Measurements from ENCODE around the gene CYSLTR2.

The CYSLTR2 gene

DNA sequence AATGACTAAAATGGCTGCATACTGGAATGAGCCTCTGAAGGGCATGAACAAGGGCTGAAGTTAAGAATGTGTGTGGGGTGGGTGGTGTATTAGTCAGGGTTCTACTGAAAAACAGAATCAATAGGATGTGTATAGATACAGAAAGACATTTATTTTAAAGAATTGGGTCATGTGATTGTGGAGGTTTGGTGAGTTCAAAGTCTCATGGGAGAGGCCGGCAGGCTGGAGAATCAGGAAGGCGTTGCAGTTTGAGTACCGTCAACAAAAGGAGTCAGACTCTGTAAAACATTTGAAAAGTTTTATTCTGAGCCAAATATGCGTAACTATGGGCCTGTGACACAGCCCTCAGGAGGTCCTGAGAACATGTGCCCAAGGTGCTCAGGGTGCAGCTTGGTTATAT is 24.5 kb upstream of the CYSLTR2 start:
- Histone ChIP-seq H3K27ac (no peak overlapping the region), H3K4me3 (no peak overlapping the region), H4K20me1 (no peaks in the 10 kb centered on the region), H3K9me3 (peaks cover 30% of the 10 kb centered on the region), H3K36me3 (no peaks in the 10 kb centered on the region), H3K4me1 (peaks cover 12% of the 10 kb centered on the region), H3K27me3 (no peaks in the 10 kb centered on the region), H3K4me2 (peak overlapping the region; percentile 12; the same call in 1 of the 2 replicates), H3K9ac (no peak overlapping the region)
- no peak for TF ChIP-seq Cebpa-rat (IDR thresholded peaks at IDR 0.05)

DNA sequence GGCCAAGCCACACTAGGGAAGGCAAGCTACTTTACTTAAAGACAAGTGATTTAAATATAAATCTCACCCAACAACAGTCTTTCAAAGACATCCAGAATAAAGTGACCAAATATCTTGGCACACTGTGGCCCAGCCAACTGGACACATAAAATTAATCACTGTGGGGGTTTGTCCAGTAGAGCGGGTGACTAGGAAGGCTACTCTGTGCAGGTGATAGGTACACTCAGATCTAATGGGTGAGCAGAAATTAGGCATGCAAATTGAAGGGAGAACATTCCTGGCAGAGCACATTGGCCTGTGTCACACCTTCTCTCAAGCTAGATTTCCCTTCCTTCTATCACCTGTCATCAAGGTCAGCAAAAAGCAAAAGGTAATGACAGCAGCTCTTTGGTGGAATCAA is 23.4 kb upstream of the CYSLTR2 start:
- H3K4me2 ChIP-seq: no peak overlapping the region
- TF ChIP-seq Cebpa-rat (IDR thresholded peaks at IDR 0.05): no peak
- no peak overlapping the region for H3K9ac ChIP-seq
- no peak overlapping the region for H3K27ac ChIP-seq
- no peaks in the 10 kb centered on the region for H3K36me3 ChIP-seq
- peaks cover 40% of the 10 kb centered on the region for H3K9me3 ChIP-seq
- peaks cover 12% of the 10 kb centered on the region for H3K4me1 ChIP-seq
- no peak overlapping the region for H3K4me3 ChIP-seq
- H3K27me3 ChIP-seq: no peaks in the 10 kb centered on the region
- H4K20me1 ChIP-seq: no peaks in the 10 kb centered on the region

DNA sequence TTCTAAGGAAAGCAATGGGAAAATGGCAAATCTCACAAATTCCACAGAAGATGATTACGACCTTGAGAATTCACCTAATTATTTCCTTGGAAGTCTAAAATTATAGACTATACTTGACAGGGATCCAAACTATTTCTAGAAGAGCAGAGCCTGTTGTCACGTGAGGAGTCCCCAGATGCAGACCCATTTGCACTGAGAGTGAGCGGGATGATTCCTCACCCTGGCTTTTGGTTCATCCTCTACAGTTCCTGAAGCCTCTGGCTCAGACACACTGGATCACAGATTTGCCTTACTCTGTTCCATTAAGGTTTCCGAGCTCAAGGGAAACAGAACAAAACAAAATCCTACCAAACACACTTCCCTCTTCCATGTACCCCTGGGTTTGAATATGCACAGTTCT is 23.0 kb upstream of the CYSLTR2 start:
- no peak for TF ChIP-seq Cebpa-rat (IDR thresholded peaks at IDR 0.05)
- peaks cover 40% of the 10 kb centered on the region for H3K9me3 ChIP-seq
- H3K27ac ChIP-seq: no peak overlapping the region
- H4K20me1 ChIP-seq: no peaks in the 10 kb centered on the region
- no peak overlapping the region for H3K4me2 ChIP-seq
- H3K4me1 ChIP-seq: peaks cover 12% of the 10 kb centered on the region
- H3K9ac ChIP-seq: no peak overlapping the region
- no peaks in the 10 kb centered on the region for H3K27me3 ChIP-seq
- no peak overlapping the region for H3K4me3 ChIP-seq
- no peaks in the 10 kb centered on the region for H3K36me3 ChIP-seq

DNA sequence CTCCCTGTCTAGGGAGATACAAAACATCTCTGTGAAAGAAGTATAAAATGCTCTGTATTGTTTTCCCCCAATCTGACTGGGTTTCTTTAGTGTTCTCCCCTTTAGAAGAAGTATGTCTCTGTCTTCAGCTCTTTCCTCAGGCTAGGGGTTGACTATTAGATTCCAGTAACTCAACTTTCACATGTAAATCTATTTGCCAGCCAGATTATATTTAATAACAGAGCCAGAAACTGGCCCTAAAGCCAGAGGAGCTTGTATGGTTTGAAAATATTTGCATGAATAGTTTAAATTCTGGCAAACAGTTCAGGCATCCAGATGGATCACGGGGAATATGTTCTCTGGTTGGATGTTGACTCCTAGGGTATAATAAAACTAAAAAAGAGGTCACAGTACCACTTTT is 22.3 kb upstream of the CYSLTR2 start:
- Histone ChIP-seq H3K27ac (no peak overlapping the region), H4K20me1 (no peaks in the 10 kb centered on the region), H3K9me3 (peaks cover 46% of the 10 kb centered on the region), H3K36me3 (no peaks in the 10 kb centered on the region), H3K4me2 (no peak overlapping the region), H3K9ac (no peak overlapping the region), H3K4me1 (peaks cover 12% of the 10 kb centered on the region), H3K4me3 (no peak overlapping the region), H3K27me3 (no peaks in the 10 kb centered on the region)
- TF ChIP-seq Cebpa-rat (IDR thresholded peaks at IDR 0.05): no peak

DNA sequence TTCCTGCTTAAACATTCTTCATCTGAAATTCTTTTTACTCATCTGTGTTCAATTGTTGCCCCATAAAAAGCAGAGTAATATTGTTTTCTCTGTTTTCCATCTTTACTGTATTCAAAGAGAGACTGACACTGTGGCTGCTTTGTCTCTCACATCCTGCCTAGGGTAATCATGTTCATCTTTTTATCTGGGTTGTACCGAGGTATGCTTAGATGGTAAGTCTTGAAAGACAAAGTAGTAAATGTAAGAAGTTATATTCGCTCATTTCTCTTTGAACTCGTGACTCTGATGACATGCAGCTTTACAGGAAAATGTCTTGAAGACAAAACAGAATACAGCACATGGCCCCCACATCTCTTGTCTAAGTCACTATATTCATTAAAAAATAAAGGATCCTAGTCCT is 20.0 kb upstream of the CYSLTR2 start:
- no peaks in the 10 kb centered on the region for H3K27me3 ChIP-seq
- TF ChIP-seq Cebpa-rat (IDR thresholded peaks at IDR 0.05): no peak
- no peaks in the 10 kb centered on the region for H3K36me3 ChIP-seq
- H3K4me1 ChIP-seq: peaks cover 12% of the 10 kb centered on the region
- H3K27ac ChIP-seq: no peak overlapping the region
- H3K4me3 ChIP-seq: no peak overlapping the region
- no peak overlapping the region for H3K4me2 ChIP-seq
- no peaks in the 10 kb centered on the region for H4K20me1 ChIP-seq
- no peak overlapping the region for H3K9ac ChIP-seq
- H3K9me3 ChIP-seq: peaks cover 56% of the 10 kb centered on the region

DNA sequence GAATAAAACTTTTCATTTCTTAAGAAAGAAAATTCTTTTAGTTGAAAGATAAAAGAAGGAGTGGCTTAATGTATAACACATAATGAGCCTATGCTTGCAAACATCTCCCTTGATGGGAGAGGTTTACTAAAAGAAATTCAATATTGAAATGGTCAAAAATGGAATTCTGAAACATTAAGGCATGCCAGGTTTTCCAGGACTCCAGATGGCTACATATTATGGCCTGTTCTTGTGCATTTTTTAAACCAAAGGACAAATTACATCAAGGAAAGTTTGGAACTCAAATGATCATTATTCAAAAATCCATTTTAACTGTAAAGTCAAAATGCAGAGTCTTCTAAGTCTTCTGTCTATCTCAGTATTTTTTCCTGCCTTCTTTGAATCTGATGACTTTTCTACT is 19.1 kb upstream of the CYSLTR2 start:
- no peak overlapping the region for H3K27ac ChIP-seq

DNA sequence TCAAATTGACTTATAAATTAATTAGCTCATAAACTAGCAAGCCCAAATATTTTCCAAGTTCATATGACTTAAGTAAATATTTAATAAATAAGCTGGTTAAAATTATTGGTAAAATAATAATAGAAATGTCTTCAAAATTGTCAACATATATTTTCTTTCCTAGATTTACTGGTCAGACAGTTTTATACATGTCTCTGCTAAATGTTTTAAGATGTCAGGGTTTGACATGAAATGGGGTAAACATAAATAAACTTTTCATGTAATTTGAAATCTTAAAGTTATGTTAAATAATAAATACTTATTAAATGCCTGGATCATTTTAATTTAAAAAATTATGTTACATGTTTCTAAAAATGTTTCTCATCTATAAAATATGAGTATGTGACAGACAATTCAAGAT is 18.3 kb upstream of the CYSLTR2 start:
- H3K4me3 ChIP-seq: no peak overlapping the region
- H3K4me1 ChIP-seq: no peaks in the 10 kb centered on the region
- peaks cover 56% of the 10 kb centered on the region for H3K9me3 ChIP-seq
- H3K4me2 ChIP-seq: no peak overlapping the region
- H3K36me3 ChIP-seq: no peaks in the 10 kb centered on the region
- no peak overlapping the region for H3K9ac ChIP-seq
- no peak overlapping the region for H3K27ac ChIP-seq
- TF ChIP-seq Cebpa-rat (IDR thresholded peaks at IDR 0.05): no peak
- H4K20me1 ChIP-seq: no peaks in the 10 kb centered on the region
- H3K27me3 ChIP-seq: no peaks in the 10 kb centered on the region

More for the DNA sequence above, 19.1 kb upstream of the CYSLTR2 start:
- Histone ChIP-seq H4K20me1 (no peaks in the 10 kb centered on the region), H3K4me3 (no peak overlapping the region), H3K4me1 (peaks cover 6% of the 10 kb centered on the region; the same call in 1 of the 2 replicates), H3K27me3 (no peaks in the 10 kb centered on the region), H3K4me2 (no peak overlapping the region), H3K9ac (no peak overlapping the region), H3K9me3 (peaks cover 56% of the 10 kb centered on the region), H3K36me3 (no peaks in the 10 kb centered on the region)
- no peak for TF ChIP-seq Cebpa-rat (IDR thresholded peaks at IDR 0.05)

DNA sequence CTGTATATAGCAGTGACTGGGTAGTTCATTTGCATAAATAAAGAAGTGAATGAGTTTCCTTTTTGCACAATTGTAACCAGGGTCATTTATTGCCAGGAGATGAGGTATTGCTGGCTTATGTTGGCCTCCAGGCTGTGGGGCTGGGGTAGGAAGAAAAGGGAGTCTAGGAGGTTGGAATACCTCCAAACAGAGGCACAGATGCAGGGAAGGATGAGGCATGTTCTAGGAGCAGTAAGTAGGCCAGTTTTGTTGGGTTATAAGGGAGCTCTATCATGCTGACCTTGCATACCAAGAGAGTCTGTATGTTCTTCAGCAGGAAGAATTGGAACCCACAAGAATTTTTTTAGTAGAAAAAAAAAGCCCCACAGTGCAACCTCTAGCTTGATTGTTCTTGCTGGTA is 17.2 kb upstream of the CYSLTR2 start:
- H3K4me1 ChIP-seq: no peaks in the 10 kb centered on the region
- H3K9me3 ChIP-seq: peaks cover 56% of the 10 kb centered on the region
- no peaks in the 10 kb centered on the region for H4K20me1 ChIP-seq
- no peak overlapping the region for H3K27ac ChIP-seq
- no peak overlapping the region for H3K4me2 ChIP-seq
- H3K27me3 ChIP-seq: no peaks in the 10 kb centered on the region
- no peak overlapping the region for H3K4me3 ChIP-seq
- no peaks in the 10 kb centered on the region for H3K36me3 ChIP-seq
- no peak overlapping the region for H3K9ac ChIP-seq
- TF ChIP-seq Cebpa-rat (IDR thresholded peaks at IDR 0.05): no peak

DNA sequence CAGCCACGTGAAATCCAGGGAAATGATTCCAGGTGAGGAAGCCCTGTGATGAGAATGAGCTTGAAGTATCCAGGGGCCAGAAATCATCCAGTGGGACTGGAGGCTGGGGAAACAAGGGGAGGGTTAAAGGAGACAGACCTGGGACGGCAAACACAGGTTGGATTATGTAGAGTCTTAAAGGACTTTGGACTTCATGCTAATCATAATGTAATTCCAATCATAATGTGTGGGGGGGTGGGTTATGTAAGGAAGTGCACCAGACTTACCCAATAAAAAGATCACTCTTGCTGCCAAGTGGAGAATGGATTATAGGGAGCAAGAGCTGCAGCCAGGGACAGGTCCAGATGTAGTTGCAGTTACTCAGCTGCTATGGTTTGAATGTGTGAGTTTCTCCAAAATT is 16.1 kb upstream of the CYSLTR2 start:
- no peak for TF ChIP-seq Cebpa-rat (IDR thresholded peaks at IDR 0.05)

DNA sequence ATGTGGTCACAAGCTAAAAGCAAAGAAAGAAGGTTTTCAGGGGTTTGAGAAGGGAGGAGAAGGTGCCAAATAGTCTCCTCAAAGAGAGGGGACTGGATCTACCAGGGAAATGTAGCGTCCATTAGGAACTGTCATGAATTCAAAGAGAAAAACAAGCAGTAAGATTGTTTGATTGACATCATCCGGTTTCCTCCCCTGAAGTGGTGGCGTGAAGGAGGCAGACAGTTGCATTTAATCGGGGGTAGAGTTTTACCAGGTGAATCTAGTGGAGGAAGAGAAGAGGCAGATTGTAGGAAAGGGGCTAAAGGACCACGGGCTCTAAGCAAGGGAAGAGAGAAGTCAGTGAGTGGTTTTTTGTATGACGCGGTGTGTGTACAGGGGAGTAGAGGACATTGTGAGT is 13.0 kb upstream of the CYSLTR2 start:
- Histone ChIP-seq H4K20me1 (no peaks in the 10 kb centered on the region), H3K4me1 (no peaks in the 10 kb centered on the region), H3K9ac (no peak overlapping the region), H3K4me2 (no peak overlapping the region), H3K4me3 (no peak overlapping the region), H3K36me3 (no peaks in the 10 kb centered on the region), H3K27me3 (no peaks in the 10 kb centered on the region), H3K9me3 (peaks cover 30% of the 10 kb centered on the region), H3K27ac (no peak overlapping the region)
- TF ChIP-seq Cebpa-rat (IDR thresholded peaks at IDR 0.05): no peak

More for the DNA sequence above, 16.1 kb upstream of the CYSLTR2 start:
- Histone ChIP-seq H3K4me3 (no peak overlapping the region), H3K4me2 (no peak overlapping the region), H3K4me1 (no peaks in the 10 kb centered on the region), H3K9ac (no peak overlapping the region), H3K36me3 (no peaks in the 10 kb centered on the region), H4K20me1 (no peaks in the 10 kb centered on the region), H3K27me3 (no peaks in the 10 kb centered on the region), H3K27ac (no peak overlapping the region), H3K9me3 (peaks cover 55% of the 10 kb centered on the region)

DNA sequence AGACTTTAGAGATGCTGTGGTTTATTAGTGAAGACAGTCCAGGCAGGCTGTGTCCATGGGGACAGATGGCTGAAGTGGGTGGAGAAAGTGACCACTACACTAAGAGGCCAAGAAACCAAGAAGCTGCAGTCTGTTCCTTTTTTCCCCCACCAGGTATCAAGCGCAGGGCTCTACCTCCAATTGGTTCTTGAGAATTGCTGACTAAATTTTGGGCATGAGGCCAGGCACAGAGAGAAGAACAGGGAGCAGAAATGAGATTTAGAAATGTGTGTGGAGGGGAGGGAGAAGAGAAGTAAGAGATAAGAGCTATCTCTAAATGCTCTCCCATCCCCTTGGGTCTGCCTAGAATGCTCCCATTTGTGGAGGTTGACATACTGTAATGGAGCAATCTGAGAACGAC is 12.3 kb upstream of the CYSLTR2 start:
- no peak for TF ChIP-seq Cebpa-rat (IDR thresholded peaks at IDR 0.05)
- Histone ChIP-seq H3K4me1 (no peaks in the 10 kb centered on the region), H3K9me3 (peaks cover 24% of the 10 kb centered on the region), H3K9ac (no peak overlapping the region), H3K27me3 (no peaks in the 10 kb centered on the region), H3K27ac (no peak overlapping the region), H3K36me3 (no peaks in the 10 kb centered on the region), H3K4me3 (no peak overlapping the region), H3K4me2 (no peak overlapping the region), H4K20me1 (no peaks in the 10 kb centered on the region)
